Ovary (tissue), 9 donors: ENCODE data around the gene LUZP2. TPM values are rescaled to one million over a fixed set of nuclear protein-coding genes. Genes with fewer than 3 reads are reported as not detected.

Experiments used
- DNase-seq, 5 donors: peaks; one replicate each; pipeline ENCODE4 v3.0.0-alpha.2; 2019 to 2020
- H3K27ac ChIP-seq, 2 donors: fragments of 200-600 bp; one replicate each; pipeline versions ENCODE4 v1.5.1 to v1.8.0; 2019 to 2022
- H3K27me3 ChIP-seq: fragments of 200-600 bp; one replicate; pipeline ENCODE4 v1.8.0; 2022
- H3K36me3 ChIP-seq: fragments of 200-600 bp; sonication (generic); one replicate; pipeline ENCODE4 v1.5.1; 2019
- H3K4me1 ChIP-seq: one replicate; pipeline ENCODE4 v1.8.1; 2013; ENCODE audit warnings: mild to moderate bottlenecking, moderate library complexity; ENCODE audit not compliant: insufficient read depth
- H3K4me3 ChIP-seq: fragments of 200-600 bp; sonication (generic); one replicate; pipeline ENCODE4 v1.5.1; 2017
- H3K9me3 ChIP-seq, 2 donors: fragments of 200-600 bp in 1 of 2; sonication (generic) in 1 of 2; one replicate each; pipeline versions ENCODE4 v1.5.1 to v1.8.1; 2013 to 2019; ENCODE audit warnings: mild to moderate bottlenecking in 1 of 2, moderate library complexity in 1 of 2
- EP300 ChIP-seq: sonication (generic); formaldehyde crosslinking; IDR thresholded peaks from one replicate; pipeline ENCODE4 v1.6.1; 2017; ENCODE audit warnings: antibody characterized with exemption
- POLR2A ChIP-seq: fragments of 450-650 bp; IDR thresholded peaks from one replicate; pipeline ENCODE4 v1.6.1; 2017; ENCODE audit warnings: antibody characterized with exemption, mild to moderate bottlenecking, moderate library complexity
- WGBS, 3 donors: extraction: QIAGEN DNeasy Blood & Tissue Kit in 1 of 3; methylation state at CpG; one replicate each; pipeline versions ENCODE4 v1.1.5 to v1.1.7; 2013 to 2017; 5-methylcytosine and 5-hydroxymethylcytosine counted together
- intact Hi-C, 4 donors: fragments of 100-400 bp; cut with DNase I; formaldehyde crosslinking; loops; one replicate each; pipeline versions ENCODE4 v1.11.0 to v1.15.1; 2022 to 2023
- polyA plus RNA-seq, 2 donors: library from polyadenylated mRNA; stranded (reverse); fragments of 200-250 nt in 1 of 2; fragments of 350-450 nt in 1 of 2; fragmentation: Illumina TruSeq in 1 of 2; extraction: RNeasy Lipid Tissue Mini Kit (QIAGEN cat#74804) in 1 of 2; gene quantifications; one replicate each; pipeline ENCODE4 v1.2.3, GENCODE V29; 2013 to 2014
- total RNA-seq, 7 donors: library from RNA; depleted of rRNA in 2 of 7; stranded (reverse); fragments of >200 nt in 2 of 7; fragmentation: NEBNext Ultra II Directional in 3 of 7; extraction: Animal tissue kit (Norgen Biotek cat#: 25700) in 3 of 7; gene quantifications; one replicate each; pipeline versions ENCODE4 v1.1.0 to v1.2.4, GENCODE V29; 2016 to 2023
- TF ChIP-seq, protein P1 (sequence below), 3 donors: fragments of 450-650 bp in 2 of 3; fragments of 200-600 bp in 1 of 3; IDR thresholded peaks; one replicate each; pipeline versions ENCODE4 v1.5.1 to v1.8.0; 2016 to 2022; ENCODE audit warnings: antibody characterized with exemption in 3 of 3, mild to moderate bottlenecking in 1 of 3
- donor health status: DM: no; HTN: no; CAD: no; lungs with moderate emphysema.
- donor health status: DM: no; HTN: no; CAD: no.
- donor health status: Bipolar disorder and iron deficiency.
- donor health status: DM: yes; HTN: yes; CAD: no.
- donor health status: DM: no; HTN: no; CAD: no.
- donor health status: DM: yes; HTN: yes; CAD: no.

Gene LUZP2
- total and polyA plus RNA-seq, 9 donors, result 0.04 to 0.23 (median 0.07) TPM; not detected in 6

DNA sequence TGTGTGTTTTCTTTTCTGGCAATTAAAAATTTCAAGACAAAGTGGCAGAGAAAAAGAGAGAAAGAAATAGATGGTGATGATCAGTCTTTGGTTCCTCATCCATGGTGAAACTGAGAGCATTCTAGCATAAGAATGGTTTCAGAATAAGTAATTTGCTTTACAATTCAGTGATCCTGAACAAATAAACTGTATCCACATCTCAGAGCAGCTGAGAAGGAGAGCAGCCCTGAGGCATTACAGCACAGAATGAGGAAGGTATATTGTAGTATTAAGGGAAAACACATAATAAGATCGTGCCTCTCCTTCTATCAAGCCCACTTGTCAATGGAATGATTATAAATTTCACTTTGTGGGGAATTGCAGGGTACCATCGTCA, 17.4 kb downstream of the LUZP2 start:
- WGBS, 3 donors, result 72 to 78% (median 74%) methylated on average over 2 of the region's 2 CpGs

GRCh38 chr11:24515632-24516031, 18.8 kb downstream of the LUZP2 start:
- Histone ChIP-seq H3K27me3 (no peaks in the 10 kb centered on the region), H3K4me1 (no peaks in the 10 kb centered on the region), H3K9me3 (no peaks in the 10 kb centered on the region), H3K36me3 (no peaks in the 10 kb centered on the region), H3K27ac (no peak overlapping the region), H3K4me3 (no peak overlapping the region)
- DNase-seq, result no peak
- TF ChIP-seq, protein P1, sequence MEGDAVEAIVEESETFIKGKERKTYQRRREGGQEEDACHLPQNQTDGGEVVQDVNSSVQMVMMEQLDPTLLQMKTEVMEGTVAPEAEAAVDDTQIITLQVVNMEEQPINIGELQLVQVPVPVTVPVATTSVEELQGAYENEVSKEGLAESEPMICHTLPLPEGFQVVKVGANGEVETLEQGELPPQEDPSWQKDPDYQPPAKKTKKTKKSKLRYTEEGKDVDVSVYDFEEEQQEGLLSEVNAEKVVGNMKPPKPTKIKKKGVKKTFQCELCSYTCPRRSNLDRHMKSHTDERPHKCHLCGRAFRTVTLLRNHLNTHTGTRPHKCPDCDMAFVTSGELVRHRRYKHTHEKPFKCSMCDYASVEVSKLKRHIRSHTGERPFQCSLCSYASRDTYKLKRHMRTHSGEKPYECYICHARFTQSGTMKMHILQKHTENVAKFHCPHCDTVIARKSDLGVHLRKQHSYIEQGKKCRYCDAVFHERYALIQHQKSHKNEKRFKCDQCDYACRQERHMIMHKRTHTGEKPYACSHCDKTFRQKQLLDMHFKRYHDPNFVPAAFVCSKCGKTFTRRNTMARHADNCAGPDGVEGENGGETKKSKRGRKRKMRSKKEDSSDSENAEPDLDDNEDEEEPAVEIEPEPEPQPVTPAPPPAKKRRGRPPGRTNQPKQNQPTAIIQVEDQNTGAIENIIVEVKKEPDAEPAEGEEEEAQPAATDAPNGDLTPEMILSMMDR (IDR thresholded peaks at IDR 0.05), result no peak
- no peak for TF ChIP-seq EP300
- TF ChIP-seq POLR2A, result no peak
- WGBS, 3 donors, result 71 to 80% (median 74%) methylated on average over 1 of the region's 1 CpG
- intact Hi-C loops, result no loop called here

More for the DNA sequence above, 17.4 kb downstream of the LUZP2 start:
- no peaks in the 10 kb centered on the region for H3K4me1 ChIP-seq
- DNase-seq, result no peak
- no peaks in the 10 kb centered on the region for H3K36me3 ChIP-seq
- no peaks in the 10 kb centered on the region for H3K27me3 ChIP-seq
- intact Hi-C loops, result no loop called here
- no peaks in the 10 kb centered on the region for H3K9me3 ChIP-seq
- no peak overlapping the region for H3K4me3 ChIP-seq
- no peak overlapping the region for H3K27ac ChIP-seq
- TF ChIP-seq, protein P1 (IDR thresholded peaks at IDR 0.05), result no peak
- TF ChIP-seq POLR2A (no peak), EP300 (no peak)

GRCh38 chr11:24516638-24517037, 19.8 kb downstream of the LUZP2 start:
- intact Hi-C loops, result no loop called here
- Histone ChIP-seq H3K4me3 (no peak overlapping the region), H3K36me3 (no peaks in the 10 kb centered on the region), H3K9me3 (no peaks in the 10 kb centered on the region), H3K4me1 (no peaks in the 10 kb centered on the region), H3K27ac (no peak overlapping the region), H3K27me3 (no peaks in the 10 kb centered on the region)
- no peak for DNase-seq
- TF ChIP-seq, protein P1 (IDR thresholded peaks at IDR 0.05), result no peak
- no peak for TF ChIP-seq POLR2A

GRCh38 chr11:24521601-24522000, 24.7 kb downstream of the LUZP2 start:
- no peaks in the 10 kb centered on the region for H3K4me1 ChIP-seq
- H3K27ac ChIP-seq, result no peak overlapping the region
- H3K4me3 ChIP-seq, result no peak overlapping the region
- DNase-seq, result no peak
- no peaks in the 10 kb centered on the region for H3K9me3 ChIP-seq
- TF ChIP-seq EP300 (no peak), POLR2A (no peak)
- TF ChIP-seq, protein P1 (IDR thresholded peaks at IDR 0.05), result no peak
- H3K36me3 ChIP-seq, result no peaks in the 10 kb centered on the region
- intact Hi-C loops, result no loop called here
- no peaks in the 10 kb centered on the region for H3K27me3 ChIP-seq
- WGBS, 3 donors, result 81 to 83% (median 82%) methylated on average over 5 of the region's 5 CpGs

GRCh38 chr11:24524156-24524555, 27.3 kb downstream of the LUZP2 start:
- Histone ChIP-seq H3K27ac (no peak overlapping the region), H3K9me3 (no peaks in the 10 kb centered on the region), H3K36me3 (no peaks in the 10 kb centered on the region), H3K27me3 (no peaks in the 10 kb centered on the region), H3K4me1 (no peaks in the 10 kb centered on the region), H3K4me3 (no peak overlapping the region)
- TF ChIP-seq, protein P1 (IDR thresholded peaks at IDR 0.05), result no peak
- TF ChIP-seq EP300, result no peak
- no peak for TF ChIP-seq POLR2A
- WGBS, 3 donors, result 43 to 46% (median 46%) methylated on average over 3 of the region's 3 CpGs
- no peak for DNase-seq
- intact Hi-C loops, result no loop called here
